Neural progenitor cell (in vitro differentiated cells): ENCODE data around the gene EPB41. TPM values are rescaled to one million over a fixed set of nuclear protein-coding genes. Genes with fewer than 3 reads are reported as not detected.
A peak's percentile ranks its signal among the peaks of the same experiment; 100 is the strongest.

ENCODE experiments used
- DNase-seq: peaks from one replicate; pipeline ENCODE4 v3.0.0-alpha.2; 2016; ENCODE audit warnings: low spot score
- H2AFZ ChIP-seq: fragments of 200-600 bp; sonication (generic); replicated peaks from 2 replicates; pipeline ENCODE4 v1.6.1; 2016; ENCODE audit warnings: antibody characterized with exemption
- H3F3A ChIP-seq: fragments of 200-600 bp; sonication (generic); 2 replicates; pipeline ENCODE4 v1.6.1; 2016; ENCODE audit warnings: antibody characterized with exemption, low read depth
- H3K27ac ChIP-seq: fragments of 200-600 bp; sonication (generic); 2 replicates; pipeline ENCODE4 v1.5.1; 2016; ENCODE audit warnings: mild to moderate bottlenecking
- H3K27me3 ChIP-seq: fragments of 200-600 bp; sonication (generic); 2 replicates; pipeline ENCODE4 v1.6.1; 2016; ENCODE audit warnings: mild to moderate bottlenecking, moderate library complexity
- H3K36me3 ChIP-seq: fragments of 200-600 bp; sonication (generic); 2 replicates; pipeline ENCODE4 v1.5.1; 2016
- H3K4me1 ChIP-seq: fragments of 200-600 bp; sonication (generic); 2 replicates; pipeline ENCODE4 v1.6.1; 2016; ENCODE audit warnings: mixed run types
- H3K4me2 ChIP-seq: fragments of 200-600 bp; sonication (generic); 2 replicates; pipeline ENCODE4 v1.6.1; 2016
- H3K4me3 ChIP-seq: fragments of 200-600 bp; sonication (generic); 2 replicates; pipeline ENCODE4 v1.5.1; 2016
- H3K79me2 ChIP-seq: fragments of 200-600 bp; sonication (generic); 2 replicates; pipeline ENCODE4 v1.6.1; 2016; ENCODE audit warnings: low read depth
- H3K9ac ChIP-seq: fragments of 200-600 bp; sonication (generic); 2 replicates; pipeline ENCODE4 v1.6.1; 2016
- H3K9me3 ChIP-seq: fragments of 200-600 bp; sonication (generic); 2 replicates; pipeline ENCODE4 v1.5.1; 2016; ENCODE audit warnings: low read depth
- H4K20me1 ChIP-seq: fragments of 200-600 bp; sonication (generic); 2 replicates; pipeline ENCODE4 v1.6.1; 2016; ENCODE audit warnings: low read depth
- H3K27ac Mint-ChIP-seq: 3 replicates; pipeline ENCODE4 v1.8.0; 2021; ENCODE audit warnings: mixed read lengths
- H3K27me3 Mint-ChIP-seq: 2 replicates; pipeline ENCODE4 v1.8.0; 2022; ENCODE audit warnings: low read depth, mild to moderate bottlenecking, inconsistent platforms, moderate library complexity, mixed read lengths; ENCODE audit not compliant: insufficient read depth
- H3K36me3 Mint-ChIP-seq: 3 replicates; pipeline ENCODE4 v1.8.0; 2021; ENCODE audit warnings: mixed read lengths
- H3K4me1 Mint-ChIP-seq: 3 replicates; pipeline ENCODE4 v1.8.0; 2021; ENCODE audit warnings: mixed read lengths
- H3K4me3 Mint-ChIP-seq: 3 replicates; pipeline ENCODE4 v1.8.0; 2021; ENCODE audit warnings: mild to moderate bottlenecking, moderate library complexity, mixed read lengths
- H3K9me3 Mint-ChIP-seq: 3 replicates; pipeline ENCODE4 v1.8.0; 2020; ENCODE audit warnings: mixed read lengths
- EZH2 ChIP-seq: fragments of 200-600 bp; sonication (generic); IDR thresholded peaks from 2 replicates; pipeline ENCODE4 v1.6.1; 2017; ENCODE audit warnings: antibody characterized with exemption, mild to moderate bottlenecking, moderate library complexity
- EZH2phosphoT487 ChIP-seq: fragments of 200-600 bp; sonication (generic); IDR thresholded peaks from 2 replicates; pipeline ENCODE4 v1.6.1; 2017; ENCODE audit warnings: antibody characterized with exemption
- total RNA-seq: library from RNA; depleted of rRNA; stranded (reverse); fragments of >200 nt; gene quantifications from 2 replicates; pipeline ENCODE4 v1.2.3, GENCODE V29; 2015; ENCODE audit warnings: low replicate concordance
- TF ChIP-seq, protein P1 (sequence below): fragments of 200-600 bp; sonication (generic); IDR thresholded peaks from 2 replicates; pipeline ENCODE4 v1.5.1; 2017; ENCODE audit warnings: antibody characterized with exemption, mild to moderate bottlenecking

The EPB41 gene
- 157 and 211 TPM in 2 replicates for total RNA-seq

DNA sequence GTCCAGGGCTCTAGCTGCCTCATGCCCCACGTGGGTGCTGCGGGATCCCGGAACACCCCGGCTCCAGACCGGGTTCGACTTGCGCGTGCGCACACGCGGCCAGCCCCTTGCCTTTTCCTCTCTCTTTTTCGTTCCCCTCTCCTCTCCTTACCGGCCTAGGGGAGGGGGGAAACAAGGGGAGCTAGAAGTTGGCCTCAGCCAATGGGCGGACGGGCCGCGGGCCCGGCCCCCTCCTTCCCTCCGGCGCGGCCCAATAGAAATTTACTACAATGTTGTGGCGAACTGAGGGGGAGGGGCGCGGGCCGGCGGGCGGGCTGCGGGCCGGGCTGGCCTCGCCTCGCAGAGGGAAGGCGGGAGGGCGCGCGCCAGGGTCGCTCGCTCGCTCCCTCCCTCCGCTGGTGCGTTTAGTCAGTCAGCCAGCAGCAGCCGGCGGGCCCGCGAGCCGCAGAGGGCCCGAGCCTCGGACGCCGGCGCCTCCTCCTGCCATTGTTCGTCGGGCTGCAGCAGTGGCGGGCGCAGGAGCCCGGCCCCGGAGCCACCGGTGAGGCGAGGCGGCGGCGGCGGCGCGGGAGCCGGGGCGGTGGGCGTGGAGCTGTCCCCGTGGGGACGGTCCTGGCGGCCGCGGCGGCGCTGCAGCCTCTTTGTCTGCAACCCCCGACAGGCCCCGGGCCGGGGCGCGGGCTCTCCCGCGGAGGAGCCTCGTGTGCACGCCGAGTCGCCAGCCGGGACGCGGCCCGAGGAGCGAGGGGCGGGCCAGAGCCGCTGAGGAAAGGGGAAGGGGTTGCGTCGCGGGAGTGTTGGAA lies at the start of gene EPB41:
Gene EPB41 (plus strand): TSS at position 342 of the 803 bp plus-strand sequence. CDS start 72,869 bp downstream, outside the sequence.
- H3K79me2 ChIP-seq, result peaks cover 47% of the 10 kb centered on the region
- H3K4me2 ChIP-seq, result peak within 1 kb of the TSS; percentile 97
- H3K4me1 ChIP-seq, result peaks cover 29% of the 10 kb centered on the region
- peak within 1 kb of the TSS; percentile 93 for H3K27ac ChIP-seq
- TF ChIP-seq, protein P1, sequence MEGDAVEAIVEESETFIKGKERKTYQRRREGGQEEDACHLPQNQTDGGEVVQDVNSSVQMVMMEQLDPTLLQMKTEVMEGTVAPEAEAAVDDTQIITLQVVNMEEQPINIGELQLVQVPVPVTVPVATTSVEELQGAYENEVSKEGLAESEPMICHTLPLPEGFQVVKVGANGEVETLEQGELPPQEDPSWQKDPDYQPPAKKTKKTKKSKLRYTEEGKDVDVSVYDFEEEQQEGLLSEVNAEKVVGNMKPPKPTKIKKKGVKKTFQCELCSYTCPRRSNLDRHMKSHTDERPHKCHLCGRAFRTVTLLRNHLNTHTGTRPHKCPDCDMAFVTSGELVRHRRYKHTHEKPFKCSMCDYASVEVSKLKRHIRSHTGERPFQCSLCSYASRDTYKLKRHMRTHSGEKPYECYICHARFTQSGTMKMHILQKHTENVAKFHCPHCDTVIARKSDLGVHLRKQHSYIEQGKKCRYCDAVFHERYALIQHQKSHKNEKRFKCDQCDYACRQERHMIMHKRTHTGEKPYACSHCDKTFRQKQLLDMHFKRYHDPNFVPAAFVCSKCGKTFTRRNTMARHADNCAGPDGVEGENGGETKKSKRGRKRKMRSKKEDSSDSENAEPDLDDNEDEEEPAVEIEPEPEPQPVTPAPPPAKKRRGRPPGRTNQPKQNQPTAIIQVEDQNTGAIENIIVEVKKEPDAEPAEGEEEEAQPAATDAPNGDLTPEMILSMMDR, result peak; percentile 15
- TF ChIP-seq EZH2phosphoT487, result no peak
- H3K9me3 ChIP-seq, result no peaks in the 10 kb centered on the region
- H4K20me1 ChIP-seq, result peaks cover 40% of the 10 kb centered on the region
- peak; percentile 98 for DNase-seq
- Mint-ChIP-seq H3K27ac (peak within 1 kb of the TSS; percentile 97), H3K4me3 (peak within 1 kb of the TSS; percentile 100), H3K27me3 (peaks cover 4% of the 10 kb centered on the region), H3K4me1 (peaks cover 44% of the 10 kb centered on the region), H3K9me3 (no peaks in the 10 kb centered on the region), H3K36me3 (peaks cover 2% of the 10 kb centered on the region)
- H3K4me3 ChIP-seq, result peak within 1 kb of the TSS; percentile 82
- H3K36me3 ChIP-seq, result no peaks in the 10 kb centered on the region
- H3K9ac ChIP-seq, result peak within 1 kb of the TSS; percentile 79
- peaks cover 20% of the 10 kb centered on the region for H3F3A ChIP-seq
- H2AFZ ChIP-seq, result peak within 1 kb of the TSS; percentile 63
- H3K27me3 ChIP-seq, result no peaks in the 10 kb centered on the region

DNA sequence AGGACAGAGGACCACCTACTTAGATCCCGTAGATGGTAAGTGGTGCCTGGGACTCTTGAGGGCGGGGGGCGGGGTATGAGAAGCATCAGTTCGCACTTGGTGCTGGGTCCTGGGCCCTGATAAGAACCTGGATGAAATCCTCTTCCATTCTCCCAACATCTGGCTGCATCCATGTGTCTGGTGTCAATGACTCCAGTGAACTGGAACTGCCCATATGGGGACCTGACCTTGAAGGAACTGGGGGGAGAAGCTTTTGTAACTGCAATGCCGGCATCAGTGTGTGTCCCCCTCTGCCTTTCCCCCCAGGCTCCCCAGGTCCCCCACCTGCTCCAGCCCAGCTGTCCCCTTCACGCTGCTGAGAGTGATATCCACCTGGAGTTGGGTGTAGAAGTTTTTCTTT lies 49.7 kb upstream of the EPB41 start:
- no peaks in the 10 kb centered on the region for H3K36me3 Mint-ChIP-seq
- TF ChIP-seq EZH2, result no peak
- TF ChIP-seq, protein P1, result no peak
- TF ChIP-seq EZH2phosphoT487, result no peak
- H3K27ac Mint-ChIP-seq, result peak overlapping the region; percentile 86
- Histone ChIP-seq H3K9ac (no peak overlapping the region), H3K36me3 (no peaks in the 10 kb centered on the region), H3K79me2 (no peaks in the 10 kb centered on the region), H4K20me1 (no peaks in the 10 kb centered on the region), H3K4me3 (no peak overlapping the region), H3K4me1 (peaks cover 21% of the 10 kb centered on the region), H3K4me2 (peak overlapping the region; percentile 67), H3K9me3 (no peaks in the 10 kb centered on the region), H3K27me3 (no peaks in the 10 kb centered on the region), H3F3A (peaks cover 17% of the 10 kb centered on the region), H2AFZ (no peak overlapping the region), H3K27ac (no peak overlapping the region)
- H3K4me1 Mint-ChIP-seq, result peaks cover 34% of the 10 kb centered on the region
- no peak overlapping the region for H3K4me3 Mint-ChIP-seq
- peaks cover 6% of the 10 kb centered on the region for H3K27me3 Mint-ChIP-seq
- no peaks in the 10 kb centered on the region for H3K9me3 Mint-ChIP-seq
- no peak for DNase-seq

DNA sequence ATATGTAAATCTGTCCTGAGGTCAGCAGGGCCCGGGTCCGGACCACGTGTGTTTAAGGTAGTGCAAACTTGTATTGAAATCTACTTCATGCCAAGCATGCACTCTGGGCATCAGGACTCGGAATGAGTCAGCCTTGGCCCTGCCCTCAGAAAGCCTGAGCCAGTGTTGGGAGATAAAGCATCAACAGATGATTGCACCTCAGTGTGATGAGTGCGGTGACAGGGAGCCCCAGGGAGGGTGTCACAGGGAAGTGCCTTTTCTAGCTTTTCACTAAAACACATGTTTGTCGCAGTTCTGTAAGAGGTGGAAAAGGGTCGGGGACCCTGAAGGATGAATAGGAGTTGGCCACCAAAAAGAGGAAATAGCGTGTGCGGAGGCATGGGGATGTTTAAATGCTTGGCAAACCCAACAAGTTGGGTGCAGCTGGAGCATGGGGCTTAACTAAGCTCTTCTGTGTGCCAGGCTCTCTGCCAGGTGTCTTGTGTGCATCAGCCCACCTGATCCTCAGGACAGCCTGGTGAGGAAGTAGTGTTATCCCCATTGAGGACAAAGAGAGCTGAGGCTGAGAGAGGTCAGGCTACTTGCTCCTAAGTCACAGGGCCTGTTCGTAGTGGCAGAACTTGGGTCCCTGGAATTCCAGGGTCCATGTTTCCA lies 48.2 kb upstream of the EPB41 start:
- Mint-ChIP-seq H3K27me3 (peaks cover 6% of the 10 kb centered on the region), H3K4me3 (no peak overlapping the region), H3K27ac (peak overlapping the region; percentile 90), H3K9me3 (no peaks in the 10 kb centered on the region), H3K36me3 (no peaks in the 10 kb centered on the region), H3K4me1 (peaks cover 33% of the 10 kb centered on the region)
- Histone ChIP-seq H3K4me1 (peaks cover 26% of the 10 kb centered on the region), H3K9ac (no peak overlapping the region), H3K9me3 (no peaks in the 10 kb centered on the region), H3F3A (peaks cover 17% of the 10 kb centered on the region), H2AFZ (no peak overlapping the region), H3K36me3 (no peaks in the 10 kb centered on the region), H3K27me3 (no peaks in the 10 kb centered on the region), H3K4me2 (no peak overlapping the region), H3K27ac (no peak overlapping the region), H3K79me2 (no peaks in the 10 kb centered on the region), H3K4me3 (no peak overlapping the region), H4K20me1 (no peaks in the 10 kb centered on the region)
- DNase-seq, result no peak
- no peak for TF ChIP-seq EZH2phosphoT487
- TF ChIP-seq, protein P1, result no peak
- no peak for TF ChIP-seq EZH2
